NCI-H82 treated with DMSO at 0.1 percent for 48 hours (cell line): ENCODE measurements around the gene SLC17A9.

Experiments used
- DNase-seq: peaks from one replicate; lab custom pipeline; 2025; ENCODE audit not compliant: unreplicated experiment; lab: John Stamatoyannopoulos, UW

SLC17A9 gene

DNA sequence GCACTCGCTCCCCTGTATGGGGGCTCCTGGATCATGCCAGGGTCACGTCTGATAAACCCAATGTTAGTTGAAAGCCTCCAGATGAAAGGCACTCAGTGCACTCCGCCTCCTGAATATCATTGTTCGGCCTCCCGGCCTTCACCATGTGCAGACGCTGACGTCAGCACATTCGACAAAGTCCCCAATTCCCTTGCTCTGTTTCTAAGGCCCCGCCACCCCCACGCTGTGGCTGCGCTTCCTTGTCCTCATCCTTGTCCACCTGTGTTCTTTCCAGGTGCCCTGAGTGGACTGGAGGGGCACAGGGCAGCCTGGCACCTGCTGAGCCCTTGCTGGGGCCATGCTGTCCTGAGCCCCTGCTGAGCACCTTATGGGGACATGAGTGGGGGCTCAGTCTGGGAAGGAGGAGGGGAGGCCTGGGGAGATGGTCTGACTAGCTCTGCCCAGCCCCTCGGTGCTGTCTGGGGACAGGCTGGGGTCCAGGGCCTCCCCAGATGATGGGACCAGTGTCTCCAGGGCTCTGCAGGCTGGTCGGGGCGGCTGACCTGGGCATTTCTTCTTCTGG, 64.1 kb downstream of the SLC17A9 start:
- DNase-seq: no peak

DNA sequence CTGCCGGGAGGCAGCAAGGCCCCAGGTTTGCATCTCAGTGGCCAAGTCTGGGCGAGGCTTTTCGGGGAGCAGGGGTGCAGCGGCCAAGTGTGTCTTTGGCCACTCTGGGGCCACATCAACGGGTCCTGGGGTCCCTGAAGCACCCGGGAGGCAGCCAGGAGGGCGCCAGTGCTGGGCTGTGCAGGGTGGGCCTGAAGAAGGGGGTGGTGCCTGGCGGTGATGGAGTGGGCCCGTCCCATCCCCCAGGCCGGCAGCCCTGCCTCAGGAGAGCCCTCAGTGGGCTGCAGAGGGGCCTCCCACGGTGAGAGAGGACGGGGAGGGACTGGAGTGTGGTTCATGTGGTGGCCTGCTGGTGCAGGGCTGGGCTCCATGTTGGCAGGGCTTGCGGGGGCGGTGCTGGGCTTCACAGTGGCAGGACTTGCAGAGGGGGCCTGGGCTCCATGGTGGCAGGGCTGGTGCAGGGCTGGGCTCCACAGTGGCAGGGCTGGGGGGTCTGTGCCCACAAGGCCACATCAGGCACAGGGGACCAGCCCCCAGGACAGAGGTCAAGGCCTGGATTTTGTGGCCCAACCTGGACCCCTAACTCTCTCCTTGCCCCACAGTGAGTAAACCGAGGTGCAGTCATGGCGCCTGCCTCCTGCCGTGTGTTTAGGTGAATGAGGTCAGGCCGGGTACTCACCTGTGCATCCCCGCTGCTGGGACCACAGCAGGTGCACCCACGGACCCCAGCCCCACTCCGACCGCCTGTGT, 64.7 kb downstream of the SLC17A9 start:
- no peak for DNase-seq

DNA sequence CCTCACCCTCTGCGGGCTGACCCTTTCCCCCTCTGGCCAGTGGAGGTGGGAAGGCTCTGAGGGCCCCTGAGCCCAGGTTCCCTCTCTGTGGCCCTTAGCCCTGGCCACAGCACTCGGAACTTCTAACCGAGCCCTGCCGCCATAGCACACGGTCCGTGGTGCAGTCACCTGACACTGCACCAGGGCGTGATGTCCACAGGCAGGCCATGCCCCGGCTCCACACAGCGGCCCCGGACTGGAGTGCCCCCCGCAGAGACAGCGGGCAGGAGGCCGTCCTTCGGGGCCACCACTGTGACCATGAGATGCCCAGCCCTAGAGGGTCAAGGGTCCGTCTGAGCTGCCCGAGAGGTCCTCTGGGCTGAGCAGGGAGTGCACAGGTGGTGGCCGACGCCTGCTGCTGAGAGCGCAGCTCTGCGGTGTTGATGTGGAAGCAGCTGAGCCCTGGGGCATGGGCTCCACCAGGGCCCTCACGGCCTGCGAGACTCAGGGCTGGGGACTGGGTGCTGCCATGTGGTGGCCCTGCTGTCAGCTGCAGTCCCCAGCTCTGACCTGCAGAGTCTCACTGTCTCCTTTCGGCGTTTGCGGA, 65.4 kb downstream of the SLC17A9 start:
- DNase-seq: no peak
